ENCODE measurements around the gene CIAPIN1.

GRCh38 chr16:57485091-57485915 is 38.1 kb upstream of the CIAPIN1 start:
- TF ChIP-seq ZNF274 (IDR thresholded peaks at IDR 0.05; ENCODE audit: low read depth, low read length) (no peak), SUZ12 (IDR thresholded peaks at IDR 0.05; ENCODE audit: extremely low read depth, insufficient read depth, insufficient read length) (no peak), YY1 (IDR thresholded peaks at IDR 0.05; ENCODE audit: insufficient read depth, insufficient read length) (no peak)
